ENCODE results near the gene ARHGEF16. TPM values are rescaled to one million over a fixed set of nuclear protein-coding genes. Genes with fewer than 3 reads are reported as not detected.

Gene ARHGEF16
- total RNA-seq, 1 experiment from 2014 or later: 25.1 TPM

DNA sequence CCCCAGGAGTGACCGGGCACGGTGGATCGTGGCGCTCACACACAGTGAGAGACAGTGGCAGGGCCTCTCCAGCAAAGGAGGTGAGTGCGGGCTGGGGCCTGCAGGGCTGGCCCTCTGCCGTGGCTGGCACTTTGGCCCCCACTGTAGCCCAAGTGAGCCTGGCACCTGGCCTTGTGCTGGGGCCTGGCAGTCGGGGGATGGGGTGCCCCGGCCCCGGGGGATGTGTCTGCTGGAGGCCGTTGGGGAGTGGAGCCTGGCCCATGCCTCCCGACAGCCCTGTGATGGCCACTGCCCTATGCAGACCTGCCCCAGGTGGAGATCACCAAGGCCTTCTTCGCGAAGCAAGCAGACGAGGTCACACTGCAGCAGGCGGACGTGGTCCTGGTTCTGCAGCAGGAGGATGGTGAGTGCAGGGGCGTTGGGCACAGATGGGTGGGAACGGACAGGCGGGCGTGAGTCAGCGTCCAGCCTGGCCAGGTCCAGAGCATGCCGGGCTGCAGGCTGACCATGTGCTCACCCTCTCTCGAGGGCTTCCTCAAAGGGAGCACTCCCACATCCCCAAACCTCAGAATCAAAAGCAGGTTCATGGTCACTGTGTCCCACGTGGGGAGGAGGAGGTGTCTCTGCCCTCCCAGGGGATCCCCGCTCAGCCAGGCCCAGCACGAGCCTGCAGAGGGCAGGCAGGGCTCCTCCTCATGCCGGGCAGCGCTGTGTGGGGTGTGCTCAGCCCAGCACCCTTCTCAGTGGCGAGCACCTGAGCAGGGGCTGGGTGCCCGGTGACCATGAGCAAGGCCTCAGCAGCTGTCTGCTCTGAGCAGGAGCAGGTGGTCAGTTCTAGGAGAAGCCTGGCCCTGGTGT lies 25.3 kb downstream of the ARHGEF16 start:
- POLR2A ChIA-PET (ENCODE audit: unreplicated experiment): no interaction called here
- Histone ChIP-seq H4K20me1 (ENCODE audit: insufficient read depth) (0 out of 2 replicates have a peak, but pooled peaks cover 4% of the 10 kb centered on the region), H3K27me3 (ENCODE audit: insufficient read depth, low read depth) (no peaks in the 10 kb centered on the region), H3K36me3 (ENCODE audit: low read depth) (no peaks in the 10 kb centered on the region), H3K4me3 (no peak overlapping the region), H3K4me1 (replicated peaks; ENCODE audit: insufficient read depth) (peaks cover 22% of the 10 kb centered on the region), H3K27ac (no peak overlapping the region), H3K79me2 (ENCODE audit: low read depth) (no peaks in the 10 kb centered on the region), H2AFZ (no peak overlapping the region), H3K4me2 (no peak overlapping the region), H3K9me2 (ENCODE audit: insufficient read depth) (no peaks in the 10 kb centered on the region), H3F3A (ENCODE audit: insufficient read depth, low read depth) (peaks cover 20% of the 10 kb centered on the region; the same call in 1 of the 2 replicates), H3K9me3 (ENCODE audit: insufficient read depth, low read depth) (no peaks in the 10 kb centered on the region)
- CTCF ChIA-PET: no interaction called here
- intact Hi-C loops (cut with micrococcal nuclease; ENCODE audit: unreplicated experiment): no loop called here
- DNase-seq: no peak
- BruUV-seq (replicated peaks): no TSS peak
- TF ChIP-seq, protein P1, sequence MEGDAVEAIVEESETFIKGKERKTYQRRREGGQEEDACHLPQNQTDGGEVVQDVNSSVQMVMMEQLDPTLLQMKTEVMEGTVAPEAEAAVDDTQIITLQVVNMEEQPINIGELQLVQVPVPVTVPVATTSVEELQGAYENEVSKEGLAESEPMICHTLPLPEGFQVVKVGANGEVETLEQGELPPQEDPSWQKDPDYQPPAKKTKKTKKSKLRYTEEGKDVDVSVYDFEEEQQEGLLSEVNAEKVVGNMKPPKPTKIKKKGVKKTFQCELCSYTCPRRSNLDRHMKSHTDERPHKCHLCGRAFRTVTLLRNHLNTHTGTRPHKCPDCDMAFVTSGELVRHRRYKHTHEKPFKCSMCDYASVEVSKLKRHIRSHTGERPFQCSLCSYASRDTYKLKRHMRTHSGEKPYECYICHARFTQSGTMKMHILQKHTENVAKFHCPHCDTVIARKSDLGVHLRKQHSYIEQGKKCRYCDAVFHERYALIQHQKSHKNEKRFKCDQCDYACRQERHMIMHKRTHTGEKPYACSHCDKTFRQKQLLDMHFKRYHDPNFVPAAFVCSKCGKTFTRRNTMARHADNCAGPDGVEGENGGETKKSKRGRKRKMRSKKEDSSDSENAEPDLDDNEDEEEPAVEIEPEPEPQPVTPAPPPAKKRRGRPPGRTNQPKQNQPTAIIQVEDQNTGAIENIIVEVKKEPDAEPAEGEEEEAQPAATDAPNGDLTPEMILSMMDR (conservative IDR thresholded peaks at IDR 0.05): no peak
- no peak for TF ChIP-seq EZH2 (IDR thresholded peaks at IDR 0.05; ENCODE audit: low read depth)

DNA sequence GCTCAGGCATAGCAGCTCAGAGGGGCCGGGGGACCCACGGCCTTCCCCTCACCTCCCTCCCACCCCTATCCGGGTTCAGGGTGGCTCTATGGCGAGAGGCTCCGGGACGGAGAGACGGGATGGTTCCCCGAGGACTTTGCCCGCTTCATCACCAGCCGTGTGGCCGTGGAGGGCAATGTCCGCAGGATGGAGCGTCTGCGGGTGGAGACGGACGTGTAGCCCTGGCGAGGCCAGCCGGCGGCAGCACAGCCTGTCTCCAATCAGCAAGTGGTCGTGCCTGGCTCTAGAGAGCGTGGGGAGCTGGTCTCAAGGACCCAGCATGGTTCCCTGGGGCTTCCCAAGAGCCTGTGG lies 25.9 kb downstream of the ARHGEF16 start:
- no peak overlapping the region for H3K4me2 ChIP-seq
- ChIA-PET POLR2A (ENCODE audit: unreplicated experiment) (no interaction called here), CTCF (no interaction called here)
- peaks cover 25% of the 10 kb centered on the region; the same call in 1 of the 2 replicates for H3F3A ChIP-seq (ENCODE audit: insufficient read depth, low read depth)
- no peak for DNase-seq
- no peaks in the 10 kb centered on the region for H3K79me2 ChIP-seq (ENCODE audit: low read depth)
- no peak for TF ChIP-seq EZH2 (IDR thresholded peaks at IDR 0.05; ENCODE audit: low read depth)
- TF ChIP-seq, protein P1 (conservative IDR thresholded peaks at IDR 0.05): no peak
- no peak overlapping the region for H3K27ac ChIP-seq
- BruUV-seq (replicated peaks): no TSS peak
- no peaks in the 10 kb centered on the region for H3K9me2 ChIP-seq (ENCODE audit: insufficient read depth)
- peaks cover 22% of the 10 kb centered on the region for H3K4me1 ChIP-seq (replicated peaks; ENCODE audit: insufficient read depth)
- no peaks in the 10 kb centered on the region for H3K36me3 ChIP-seq (ENCODE audit: low read depth)
- intact Hi-C loops (cut with micrococcal nuclease; ENCODE audit: unreplicated experiment): no loop called here
- H4K20me1 ChIP-seq (ENCODE audit: insufficient read depth): 0 out of 2 replicates have a peak, but pooled peaks cover 4% of the 10 kb centered on the region
- H3K9me3 ChIP-seq (ENCODE audit: insufficient read depth, low read depth): no peaks in the 10 kb centered on the region
- no peak overlapping the region for H2AFZ ChIP-seq
- H3K27me3 ChIP-seq (ENCODE audit: insufficient read depth, low read depth): no peaks in the 10 kb centered on the region
- H3K4me3 ChIP-seq: no peak overlapping the region

DNA sequence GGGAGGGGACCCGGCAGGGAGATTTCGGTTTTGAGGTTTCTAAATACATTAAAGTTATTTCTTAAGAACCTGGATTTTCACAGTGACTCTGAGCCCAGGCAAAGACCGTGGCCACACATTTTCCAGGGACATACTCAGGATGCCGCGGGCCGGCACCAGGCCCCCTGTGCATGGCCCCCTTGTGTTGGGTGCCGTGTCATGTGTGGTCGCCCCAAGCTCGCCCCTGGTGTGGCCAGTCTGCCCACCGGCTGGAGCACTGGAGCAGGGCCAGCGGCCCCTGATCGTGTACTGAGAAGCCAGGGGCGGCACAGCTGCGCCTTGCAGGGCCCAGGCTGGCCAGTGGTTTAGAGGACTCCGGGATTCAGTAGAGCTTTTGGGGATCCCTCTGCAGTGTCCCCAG lies 26.6 kb downstream of the ARHGEF16 start:
- ChIA-PET CTCF (no interaction called here), POLR2A (ENCODE audit: unreplicated experiment) (no interaction called here)
- Histone ChIP-seq H3K9me3 (ENCODE audit: insufficient read depth, low read depth) (no peaks in the 10 kb centered on the region), H3K79me2 (ENCODE audit: low read depth) (no peaks in the 10 kb centered on the region), H3F3A (ENCODE audit: insufficient read depth, low read depth) (peaks cover 30% of the 10 kb centered on the region; the same call in 1 of the 2 replicates), H3K27ac (peak overlapping the region; percentile 70), H3K9me2 (ENCODE audit: insufficient read depth) (no peaks in the 10 kb centered on the region), H4K20me1 (ENCODE audit: insufficient read depth) (0 out of 2 replicates have a peak, but pooled peaks cover 4% of the 10 kb centered on the region), H3K36me3 (ENCODE audit: low read depth) (no peaks in the 10 kb centered on the region), H3K4me1 (replicated peaks; ENCODE audit: insufficient read depth) (peaks cover 22% of the 10 kb centered on the region), H3K27me3 (ENCODE audit: insufficient read depth, low read depth) (no peaks in the 10 kb centered on the region), H2AFZ (no peak overlapping the region), H3K4me3 (no peak overlapping the region), H3K4me2 (peak overlapping the region; percentile 63; the same call in 1 of the 2 replicates)
- TF ChIP-seq, protein P1 (conservative IDR thresholded peaks at IDR 0.05): no peak
- TF ChIP-seq EZH2 (IDR thresholded peaks at IDR 0.05; ENCODE audit: low read depth): no peak
- no TSS peak for BruUV-seq (replicated peaks)
- DNase-seq: no peak
- intact Hi-C loops (cut with micrococcal nuclease; ENCODE audit: unreplicated experiment): no loop called here

Measured in PC-9 (cell line).